Activated CD4-positive, alpha-beta T cell treated with anti-CD3 and anti-CD28 coated beads, Interleukin-2, amount 50 U/mL, for 4 hours (primary cell): Measurements from ENCODE around the gene SLC45A1.
A peak's percentile ranks its signal among the peaks of the same experiment; 100 is the strongest.
"Not testable (repeated sequence)": the region's sequence is repeated elsewhere in the genome, so short reads cannot be mapped to it uniquely, and the experiment has no call there.

Experiments
- DNase-seq, 2 experiments: peaks; one replicate each; pipeline ENCODE4 v3.0.0-alpha.2; 2020

Gene SLC45A1

DNA sequence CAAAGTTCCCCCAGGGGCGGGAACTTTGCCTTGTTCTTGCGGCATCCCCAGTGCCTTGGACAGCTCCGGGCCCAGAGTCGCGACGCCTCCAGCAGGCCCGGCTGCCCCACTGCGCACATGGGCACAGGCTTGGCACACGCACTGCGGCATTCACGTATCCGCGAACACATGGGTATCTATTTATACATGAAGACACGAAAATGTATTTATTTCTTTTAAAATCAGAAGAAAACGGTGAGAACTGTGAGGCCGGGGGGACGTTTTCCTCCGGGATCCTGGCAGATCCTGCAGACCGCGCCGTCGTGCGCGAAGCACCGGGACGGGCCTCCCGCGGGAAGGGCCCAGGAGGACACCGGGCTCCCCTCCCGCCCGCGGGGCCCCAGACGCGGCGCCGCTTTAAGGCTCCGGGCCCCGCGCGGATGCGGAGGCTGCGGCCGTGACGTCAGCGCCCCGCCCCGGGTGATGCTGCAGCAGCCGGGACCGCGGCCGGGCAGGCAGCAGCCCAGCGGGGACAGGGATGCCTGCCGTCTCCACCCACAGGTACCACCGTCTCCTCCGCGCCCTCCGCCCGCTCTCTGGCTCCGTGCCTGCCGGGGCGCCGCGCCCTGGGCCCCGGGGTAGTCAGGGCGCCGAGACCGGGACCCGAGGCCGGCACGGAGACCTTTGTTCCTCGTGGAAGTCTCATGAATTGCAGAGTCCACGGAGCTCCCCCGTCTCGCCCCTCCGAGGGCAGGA is at the start of gene SLC45A1:
TSS of gene SLC45A1 (plus strand) at position 468 of the 735 bp plus-strand sequence. CDS start 6,216 bp downstream, outside the sequence.
- DNase-seq: peak; percentile 71 to 73

GRCh38 chr1:8273036-8273435 is 44.9 kb upstream of the SLC45A1 start:
- DNase-seq: no peak

DNA sequence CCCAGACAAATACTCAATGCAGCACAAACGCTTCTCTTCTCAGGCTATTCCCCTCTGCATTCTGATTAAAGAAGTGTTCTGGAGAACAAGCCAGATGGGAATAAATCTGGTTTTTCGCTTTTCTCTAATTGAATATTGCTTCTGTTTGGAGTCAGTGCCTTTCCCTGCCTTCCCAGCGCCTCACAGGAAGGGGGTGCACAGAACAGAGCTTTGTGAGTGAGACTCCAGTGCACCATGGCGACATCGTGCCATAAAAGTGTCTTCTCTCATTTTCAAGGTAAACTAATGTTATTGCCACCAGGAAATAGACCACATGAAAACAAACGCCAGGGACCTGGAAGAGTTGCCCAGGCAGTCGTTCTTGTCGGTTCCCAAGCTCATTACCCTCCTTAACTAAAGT is 43.6 kb upstream of the SLC45A1 start:
- no peak for DNase-seq

DNA sequence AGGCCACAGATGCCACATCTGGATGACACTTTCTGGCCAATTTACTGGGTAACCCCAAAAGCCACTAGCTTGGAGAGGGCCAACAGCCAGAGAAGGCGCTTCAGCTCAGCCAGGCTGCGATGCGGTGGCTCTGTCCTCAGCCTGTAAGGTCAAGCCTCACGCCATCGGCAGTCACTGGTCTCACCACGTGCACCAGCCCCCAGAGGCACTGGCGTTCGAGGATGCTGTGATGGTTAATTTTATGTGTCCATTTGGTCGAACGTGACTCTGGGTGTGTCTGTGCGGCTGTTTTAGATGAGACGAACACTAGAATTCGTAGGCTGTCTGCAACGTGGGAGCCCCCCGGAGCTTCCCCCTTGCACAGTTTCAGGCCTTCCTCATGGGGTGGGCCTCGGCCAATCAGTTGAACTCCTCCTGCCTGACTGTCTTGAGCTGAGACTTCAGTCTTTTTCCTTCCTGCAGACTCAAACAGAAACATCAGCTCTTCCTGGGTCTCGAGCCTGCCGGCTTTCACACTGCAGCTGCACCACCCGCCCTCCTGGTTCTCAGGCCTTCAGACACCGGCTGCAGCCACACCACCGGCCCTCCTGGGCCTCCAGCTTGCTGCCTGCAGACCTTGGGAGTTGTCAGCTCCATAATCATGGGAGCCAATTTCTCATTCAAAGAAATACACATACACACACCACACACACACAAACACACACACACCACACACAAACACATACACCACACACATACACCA is 41.6 kb upstream of the SLC45A1 start:
- no peak for DNase-seq

- DNase-seq: no peak
These were observed 41.0 kb upstream of the SLC45A1 start for GRCh38 chr1:8276932-8277331.

GRCh38 chr1:8278677-8279076 is 39.2 kb upstream of the SLC45A1 start:
- DNase-seq: not testable (repeated sequence)

DNA sequence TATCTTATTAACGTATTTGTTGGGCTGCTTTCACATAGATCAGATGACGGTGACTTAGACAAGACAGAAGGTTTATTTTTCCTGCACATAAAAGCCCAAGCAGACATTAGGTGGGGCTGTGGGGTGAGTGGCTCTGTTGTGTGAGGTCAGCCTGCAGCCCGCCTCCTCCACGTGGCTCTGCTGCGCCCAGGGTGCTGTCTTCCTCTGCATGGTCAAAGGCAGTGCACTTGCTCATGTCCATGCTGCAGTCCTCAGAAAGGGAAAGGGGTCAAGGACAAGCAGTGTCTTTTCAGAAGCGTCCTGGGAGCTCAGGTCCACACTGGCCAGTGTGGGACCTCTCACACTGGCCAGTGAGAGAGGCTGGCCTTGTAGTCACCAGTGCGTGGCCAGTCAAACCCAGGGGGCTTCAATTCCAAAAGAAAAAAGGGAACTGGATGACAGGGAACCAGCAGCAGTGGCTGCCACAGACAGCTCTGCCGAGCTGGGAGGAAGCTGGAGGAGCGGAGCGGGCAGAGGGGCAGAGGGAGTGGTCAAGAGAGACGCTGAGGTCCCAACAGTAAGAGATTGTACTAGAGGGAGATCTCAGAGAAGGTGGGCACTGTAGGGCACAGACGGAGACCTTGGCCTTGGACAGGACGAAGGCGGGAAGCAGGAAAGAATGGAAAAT is 35.9 kb upstream of the SLC45A1 start:
- DNase-seq: no peak

DNA sequence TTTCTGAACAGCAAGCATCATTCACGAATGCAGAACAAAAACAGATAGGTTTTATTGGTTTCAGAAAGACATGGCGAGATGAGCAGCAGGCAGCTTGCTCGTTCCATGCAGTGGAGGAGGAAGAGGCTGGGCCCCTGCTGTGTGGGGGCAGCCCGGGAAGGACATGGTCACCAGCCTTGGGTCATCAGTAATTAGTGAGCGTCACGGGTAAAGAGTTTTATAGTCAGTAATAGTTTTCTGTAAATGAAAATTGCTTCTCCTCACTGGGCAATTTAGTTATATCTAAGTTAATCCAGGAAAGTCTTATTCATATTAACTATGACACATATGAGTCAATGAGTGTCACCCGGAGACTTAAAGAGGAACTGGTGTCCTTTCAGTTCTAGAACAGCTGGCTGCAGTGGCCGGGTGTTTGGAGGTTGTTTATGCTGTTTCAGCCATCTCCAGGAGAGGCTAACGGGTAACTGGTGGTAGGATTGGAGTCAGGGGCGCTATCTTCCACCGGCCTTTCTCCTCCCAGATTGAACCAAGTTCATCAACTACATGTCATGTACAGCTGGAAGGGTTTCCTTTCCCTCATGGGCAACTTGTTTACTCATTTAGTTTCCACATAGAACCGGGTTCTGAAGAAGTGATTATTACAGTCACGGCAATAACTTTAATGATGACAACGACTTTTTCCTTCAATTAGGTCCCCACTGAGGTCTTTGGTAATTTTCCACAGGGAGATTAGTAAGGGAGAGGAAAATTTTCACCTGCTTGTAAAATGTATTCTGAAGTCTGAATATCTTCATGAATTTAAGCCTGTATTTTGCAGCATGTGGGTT is 34.6 kb upstream of the SLC45A1 start:
- DNase-seq: no peak

DNA sequence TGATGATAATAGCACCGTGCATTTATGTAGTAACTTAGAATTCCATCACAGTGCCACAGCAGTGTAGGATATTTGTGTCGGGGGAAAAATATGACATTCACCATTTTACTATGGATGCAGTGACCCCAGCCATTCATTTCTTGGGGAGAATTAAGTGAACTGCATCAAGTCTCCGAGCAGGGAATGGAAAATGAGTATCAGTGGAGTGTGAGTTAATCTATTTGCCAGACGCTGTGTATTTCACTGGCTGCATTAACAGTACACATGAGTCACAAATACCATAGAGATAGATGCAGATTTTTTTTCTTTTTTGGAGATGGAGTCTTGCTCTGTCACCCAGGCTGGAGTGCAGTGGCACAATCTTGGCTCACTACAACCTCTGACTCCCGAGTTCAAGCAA is 33.8 kb upstream of the SLC45A1 start:
- DNase-seq: no peak

- no peak for DNase-seq
These were observed 32.8 kb upstream of the SLC45A1 start for GRCh38 chr1:8285103-8285502.

GRCh38 chr1:8285965-8286364 is 31.9 kb upstream of the SLC45A1 start:
- no peak for DNase-seq

- no peak for DNase-seq
These were observed 24.8 kb upstream of the SLC45A1 start for GRCh38 chr1:8293118-8293517.

DNA sequence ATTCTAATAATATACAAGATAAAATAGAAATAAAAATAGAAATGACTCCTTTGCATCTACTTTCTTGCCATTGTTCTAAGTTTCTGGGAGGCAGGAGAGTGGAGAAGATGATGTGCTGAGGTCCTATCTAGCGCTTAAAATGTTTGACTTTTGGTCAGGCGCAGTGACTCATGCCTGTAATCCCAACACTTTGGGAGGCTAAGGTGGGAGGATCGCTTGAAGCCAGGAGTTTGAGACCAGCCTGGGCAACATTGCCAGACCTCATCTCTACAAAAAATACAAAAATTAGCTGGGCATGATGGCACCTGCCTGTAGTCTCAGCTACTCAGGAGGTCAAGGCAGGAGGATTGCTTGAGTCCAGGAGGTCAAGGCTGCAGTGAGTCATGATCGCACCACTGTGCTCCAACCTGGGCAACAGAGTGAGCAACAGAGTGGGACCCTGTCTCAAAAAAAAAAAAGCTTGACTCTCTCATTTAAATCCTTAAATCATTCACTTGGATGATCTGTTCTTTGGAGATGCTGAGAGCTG is 24.2 kb upstream of the SLC45A1 start:
- DNase-seq: no peak

DNA sequence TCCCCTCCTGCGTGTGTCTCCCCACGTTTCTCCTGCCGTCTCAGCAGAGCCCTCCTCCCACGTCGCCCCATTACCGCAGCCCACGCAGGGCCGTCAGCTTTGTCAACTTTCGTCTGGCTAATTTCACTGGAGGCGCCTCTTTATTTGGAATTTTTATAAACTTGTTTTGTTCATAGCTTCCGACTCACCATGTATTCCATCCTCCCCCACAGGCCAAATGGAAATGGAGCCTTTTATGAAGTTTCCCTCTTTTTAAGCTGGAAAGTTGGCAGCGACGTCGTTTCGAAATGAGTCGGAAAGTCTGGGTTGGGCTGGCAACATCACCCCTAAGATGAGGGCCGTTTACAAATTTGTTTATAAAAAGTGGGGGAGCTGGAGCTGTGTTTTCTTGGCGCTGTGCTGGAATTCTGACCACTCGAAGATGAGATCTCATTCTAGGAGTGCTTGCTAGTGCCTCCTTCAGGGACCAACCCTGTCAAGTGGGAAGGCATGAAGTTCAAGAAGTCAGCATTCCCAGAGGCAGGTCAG is 23.7 kb upstream of the SLC45A1 start:
- no peak for DNase-seq

DNA sequence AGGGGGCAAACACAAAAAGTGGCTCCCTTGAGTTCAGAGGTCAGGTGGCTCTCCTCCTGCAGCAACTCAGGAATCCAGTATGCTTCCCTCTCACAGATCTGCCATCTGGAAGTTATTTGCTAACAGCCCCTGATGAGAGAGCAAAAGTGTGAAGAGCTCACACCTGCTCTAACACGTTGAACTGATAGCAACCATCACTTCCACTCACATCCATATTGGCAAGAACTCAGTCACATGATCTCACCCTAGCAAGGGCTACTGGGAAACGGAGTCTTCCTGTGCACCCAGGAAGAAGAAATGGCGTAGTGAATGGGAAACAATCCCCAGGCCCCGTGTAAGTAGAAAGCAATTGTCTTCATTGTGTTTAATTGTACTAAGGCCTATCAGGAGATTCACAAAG is 20.7 kb upstream of the SLC45A1 start:
- no peak for DNase-seq

DNA sequence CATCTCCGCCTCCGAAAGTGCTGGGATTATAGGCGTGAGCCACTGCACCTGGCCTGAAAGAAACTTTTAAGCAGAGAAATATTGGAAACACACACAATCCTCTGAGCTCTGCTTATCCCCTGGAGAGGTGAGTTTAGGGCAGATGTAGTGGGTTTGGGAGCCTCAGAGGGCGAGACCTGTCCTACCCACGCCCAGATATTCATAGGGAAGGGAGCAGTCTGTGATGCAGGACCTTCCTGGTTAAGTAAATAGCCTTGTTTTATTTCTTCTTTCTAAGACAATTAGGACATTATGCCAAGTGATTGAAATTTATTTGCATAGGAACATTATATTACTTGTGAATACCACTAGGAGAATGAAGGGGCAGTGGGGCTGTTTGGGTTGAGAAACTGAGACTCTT is 18.0 kb upstream of the SLC45A1 start:
- DNase-seq: no peak

DNA sequence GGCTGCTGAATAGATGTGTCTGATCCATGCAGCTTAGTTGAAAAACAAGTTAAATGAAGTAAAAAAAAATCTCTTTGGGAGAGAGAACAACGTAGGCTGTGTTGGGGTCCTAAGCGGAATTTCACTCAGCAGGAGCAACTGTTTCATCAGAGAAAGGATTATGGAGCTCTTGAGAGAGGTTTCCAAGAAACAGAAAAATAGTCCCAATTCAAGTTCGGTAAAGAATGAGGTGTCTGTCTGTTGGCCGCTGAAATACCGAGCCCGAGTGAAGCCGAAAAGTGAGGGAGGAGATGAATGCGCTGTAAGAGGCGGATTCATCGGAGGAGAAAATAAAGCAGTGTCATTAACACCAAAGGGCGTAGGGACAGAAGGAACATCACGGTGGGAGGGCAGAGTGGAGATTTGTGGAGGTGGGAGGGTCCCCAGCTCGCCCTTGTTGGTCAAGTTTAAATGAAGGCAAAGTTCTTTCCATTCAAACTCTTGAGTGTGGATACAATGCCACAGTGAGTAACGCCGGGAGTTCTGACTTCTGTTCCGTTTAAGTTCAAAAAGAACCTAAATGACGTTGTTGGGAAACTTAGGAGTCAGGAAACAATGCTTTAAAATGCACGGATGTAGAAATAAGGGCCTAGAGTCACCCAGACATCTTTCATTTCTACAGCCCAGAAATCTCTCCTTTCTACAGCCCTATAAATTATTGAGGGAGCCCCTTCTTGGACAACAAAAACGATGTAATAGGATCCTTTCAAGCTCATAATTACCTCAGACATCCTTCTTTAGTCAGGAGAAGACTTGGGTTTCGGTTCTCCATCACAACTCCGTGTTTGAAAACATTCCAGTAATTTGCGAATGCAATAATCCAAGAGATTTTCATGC is 15.6 kb upstream of the SLC45A1 start:
- DNase-seq: no peak

GRCh38 chr1:8303141-8303540 is 14.8 kb upstream of the SLC45A1 start:
- DNase-seq: no peak

DNA sequence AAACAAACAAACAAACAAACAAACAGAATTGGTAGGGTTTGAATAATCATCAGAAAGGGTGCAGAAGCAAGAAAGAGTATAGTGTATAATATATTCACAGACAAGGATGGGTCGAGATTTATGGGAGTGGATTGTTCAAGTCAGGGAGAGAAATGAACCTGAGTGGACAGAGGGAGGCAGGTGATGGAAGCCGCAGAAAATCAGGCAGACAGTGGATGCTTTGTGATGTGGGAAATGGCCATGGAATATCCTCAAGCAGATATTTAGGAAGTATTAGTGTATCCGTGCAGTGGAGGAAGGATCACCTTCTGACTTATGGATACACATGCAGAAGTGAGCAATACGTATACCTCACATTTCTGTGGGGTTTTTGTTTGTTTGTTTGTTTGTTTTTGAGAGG is 14.0 kb upstream of the SLC45A1 start:
- DNase-seq: no peak

- no peak for DNase-seq
These were observed 10.3 kb upstream of the SLC45A1 start for GRCh38 chr1:8307628-8308027.

- no peak for DNase-seq
These were observed 6.7 kb upstream of the SLC45A1 start for GRCh38 chr1:8311068-8311718.
